Putamen (tissue), 1 donor: ENCODE data around the gene PACSIN2.
A peak's percentile ranks its signal among the peaks of the same experiment; 100 is the strongest.
"Not testable (repeated sequence)": the region's sequence is repeated elsewhere in the genome, so short reads cannot be mapped to it uniquely, and the experiment has no call there.

Experiments used
- DNase-seq: peaks from one replicate; pipeline ENCODE4 v3.0.0-alpha.2; 2016; ENCODE audit warnings: low spot score

PACSIN2 gene

GRCh38 chr22:42992092-42992491 is 22.9 kb downstream of the PACSIN2 start:
- DNase-seq: no peak

DNA sequence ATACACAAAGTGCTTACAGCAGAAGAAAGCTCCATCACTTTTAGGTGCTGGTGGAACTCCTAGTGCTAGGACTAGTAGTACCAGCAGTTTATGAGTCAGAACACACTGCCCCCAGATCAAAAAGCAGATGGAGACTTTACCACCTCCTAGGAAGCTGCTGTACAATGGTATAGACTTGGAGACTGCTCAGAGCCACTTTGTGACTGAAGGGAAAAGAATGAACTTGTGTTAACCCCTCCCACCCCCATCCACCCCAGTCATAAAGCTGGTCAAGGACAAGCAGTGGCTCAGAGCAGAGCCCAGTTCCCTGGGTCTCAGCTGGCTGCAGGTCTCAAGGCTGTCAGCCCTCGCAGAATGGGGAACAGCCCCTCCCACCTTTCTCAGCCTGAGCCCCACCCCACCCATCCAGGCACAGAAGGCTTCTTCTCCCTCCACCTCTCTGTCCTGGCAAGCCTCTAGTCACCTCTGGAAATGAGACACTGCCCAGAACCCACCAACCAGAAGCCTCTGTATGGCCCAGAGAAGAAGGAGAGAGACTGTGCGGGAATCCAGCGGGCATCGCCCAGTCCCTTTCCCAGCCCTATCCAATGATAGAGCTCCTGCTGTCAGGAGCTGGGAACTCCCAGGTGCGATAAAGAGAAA is 23.8 kb downstream of the PACSIN2 start:
- no peak for DNase-seq

GRCh38 chr22:42990131-42990838 is 24.7 kb downstream of the PACSIN2 start:
- no peak for DNase-seq

DNA sequence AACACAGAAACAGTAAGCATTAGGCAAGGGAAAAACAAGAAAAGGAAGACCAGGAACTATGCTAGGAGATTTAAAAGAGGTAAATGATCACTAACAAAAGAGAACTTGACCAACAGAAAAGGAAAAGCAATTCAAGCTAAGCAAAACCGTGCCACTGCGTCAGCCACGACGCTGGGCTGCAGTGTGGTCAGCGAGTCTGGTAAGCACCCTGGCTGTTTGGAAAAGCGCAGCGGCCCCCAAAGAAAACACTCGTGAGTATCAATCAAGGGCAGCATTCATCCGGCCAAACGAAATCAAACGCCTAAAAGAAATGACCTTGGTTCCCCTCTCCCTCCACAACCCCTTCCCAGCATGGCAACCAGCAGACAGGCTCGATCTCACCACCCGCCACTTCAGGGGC is 28.8 kb downstream of the PACSIN2 start:
- no peak for DNase-seq

- DNase-seq: no peak
These were observed 29.4 kb downstream of the PACSIN2 start for GRCh38 chr22:42985531-42985905.

- DNase-seq: no peak
These were observed 30.0 kb downstream of the PACSIN2 start for GRCh38 chr22:42984814-42985530.

DNA sequence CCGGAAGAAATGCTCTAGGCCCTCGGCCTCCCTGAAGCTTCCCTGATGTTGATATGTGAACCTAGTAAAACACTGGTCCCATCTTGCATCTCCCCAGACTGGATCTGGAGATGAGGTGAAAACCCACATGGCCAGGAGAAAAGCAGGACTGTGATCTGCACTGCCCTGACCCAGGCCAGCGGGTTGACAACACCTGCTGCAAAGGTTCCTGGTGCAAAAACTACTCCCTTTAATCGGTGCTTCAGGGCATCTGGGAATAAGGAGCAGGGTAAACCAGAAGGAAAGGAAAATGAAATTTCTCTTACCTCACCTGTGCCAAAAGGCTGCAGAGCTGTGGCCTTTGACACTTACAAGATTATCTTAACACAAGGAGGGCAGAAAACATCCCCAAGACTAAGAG is 30.6 kb downstream of the PACSIN2 start:
- no peak for DNase-seq

GRCh38 chr22:42983470-42983869 is 31.5 kb downstream of the PACSIN2 start:
- no peak for DNase-seq

DNA sequence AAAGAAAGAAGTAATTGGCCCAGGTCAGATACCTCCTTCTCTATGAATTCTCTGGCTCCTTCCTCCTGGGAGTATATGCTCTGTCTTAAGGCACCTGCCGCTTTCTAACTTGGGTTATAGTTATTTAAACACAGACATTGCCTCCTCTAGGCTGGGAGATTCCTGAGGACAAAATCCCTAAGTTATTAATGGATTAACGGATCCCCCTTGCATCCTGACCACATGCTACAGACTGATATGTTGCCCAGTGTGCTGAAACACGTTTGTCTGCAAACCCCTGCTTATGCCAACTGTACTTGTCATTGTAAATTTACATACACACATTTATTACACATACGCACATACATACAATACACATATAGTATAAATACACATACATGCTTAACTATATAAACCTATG is 35.3 kb downstream of the PACSIN2 start:
- no peak for DNase-seq

GRCh38 chr22:42978453-42979103 is 36.4 kb downstream of the PACSIN2 start:
- no peak for DNase-seq

DNA sequence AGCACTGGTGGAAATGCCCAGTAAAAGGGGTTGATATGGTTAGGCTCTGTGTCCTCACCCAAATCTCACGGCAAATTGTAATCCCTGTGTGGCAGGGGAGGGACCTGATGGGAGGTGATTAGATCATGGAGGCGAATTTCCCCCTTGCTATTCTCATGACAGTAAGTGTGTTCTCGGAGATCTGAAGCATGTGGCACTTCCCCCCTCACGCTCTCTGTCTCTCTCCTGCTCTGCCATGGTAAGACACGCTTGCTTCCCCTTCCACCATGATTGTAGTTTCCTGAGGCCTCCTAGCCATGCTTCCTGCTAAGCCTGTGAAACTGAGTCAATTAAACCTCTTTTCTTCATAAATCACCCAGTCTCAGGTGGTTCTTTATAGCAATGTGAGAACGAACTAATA is 37.4 kb downstream of the PACSIN2 start:
- DNase-seq: no peak

- no peak for DNase-seq
These were observed 38.6 kb downstream of the PACSIN2 start for GRCh38 chr22:42976217-42976933.

DNA sequence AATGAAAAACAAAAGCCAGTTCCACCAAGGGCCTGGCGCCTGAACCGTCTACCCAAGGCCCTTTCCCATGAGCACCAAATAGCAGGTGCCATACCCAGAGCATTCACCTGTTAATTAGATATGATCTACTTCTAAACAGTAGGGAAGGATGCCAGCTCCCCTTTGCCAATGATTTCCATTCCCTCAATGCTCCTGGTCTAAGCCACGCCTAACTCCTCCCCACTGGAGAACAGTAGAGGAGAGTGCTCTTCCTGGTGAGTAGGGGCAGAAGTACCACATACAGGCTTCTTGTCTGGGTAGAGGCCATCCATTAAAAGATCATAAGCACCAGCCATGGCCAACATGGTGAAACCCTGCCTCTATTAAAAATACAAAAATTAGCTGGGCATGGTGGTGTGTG is 40.7 kb downstream of the PACSIN2 start:
- no peak for DNase-seq

- no peak for DNase-seq
These were observed 41.4 kb downstream of the PACSIN2 start for GRCh38 chr22:42973536-42973881.

GRCh38 chr22:42972649-42973535 is 42.1 kb downstream of the PACSIN2 start:
- peak; percentile 37 for DNase-seq

DNA sequence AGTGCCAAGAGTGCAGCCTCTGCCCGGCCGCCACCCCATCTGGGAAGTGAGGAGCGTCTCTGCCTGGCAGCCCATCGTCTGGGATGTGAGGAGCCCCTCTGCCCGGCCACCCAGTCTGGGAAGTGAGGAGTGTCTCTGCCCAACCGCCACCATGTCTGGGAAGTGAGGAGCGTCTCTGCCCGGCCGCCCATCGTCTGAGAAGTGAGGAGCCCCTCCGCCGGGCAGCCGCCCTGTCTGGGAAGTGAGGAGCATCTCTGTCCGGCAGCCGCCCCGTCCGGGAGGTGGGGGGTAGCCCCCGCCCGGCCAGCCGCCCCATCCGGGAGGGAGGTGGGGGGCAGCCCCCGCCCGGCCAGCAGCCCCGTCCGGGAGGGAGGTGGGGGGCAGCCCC is 43.5 kb downstream of the PACSIN2 start:
- DNase-seq: not testable (repeated sequence)

GRCh38 chr22:42970029-42970428 is 44.9 kb downstream of the PACSIN2 start:
- no peak for DNase-seq

DNA sequence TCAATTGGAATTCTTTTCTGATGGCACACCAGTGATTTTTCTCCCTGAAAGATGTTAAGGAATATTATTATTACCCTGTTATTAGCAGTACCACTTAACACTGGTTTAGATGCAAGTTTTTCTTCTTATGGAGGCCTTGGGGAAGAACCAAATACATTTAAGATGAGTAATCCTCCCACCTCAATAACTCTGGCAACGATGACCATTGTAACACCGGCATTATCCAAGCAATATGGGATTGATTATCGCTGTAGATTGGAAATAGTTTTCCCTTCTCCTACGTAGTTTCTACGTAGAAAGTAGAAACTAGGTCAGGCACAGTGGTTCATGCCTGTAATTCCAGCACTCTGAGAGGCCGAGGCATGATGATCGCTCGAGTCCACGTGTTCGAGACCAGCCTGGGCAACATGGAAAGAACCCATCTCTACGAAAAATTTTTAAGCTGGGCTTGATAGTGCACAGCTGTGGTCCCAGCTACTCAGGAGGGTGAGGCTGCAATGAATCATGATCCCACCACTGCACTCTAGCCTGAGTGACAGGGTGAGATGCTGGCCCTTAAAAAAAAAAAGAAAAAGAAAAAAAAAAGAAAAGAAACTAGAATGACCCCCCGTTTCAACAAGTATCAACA is 45.5 kb downstream of the PACSIN2 start:
- no peak for DNase-seq

DNA sequence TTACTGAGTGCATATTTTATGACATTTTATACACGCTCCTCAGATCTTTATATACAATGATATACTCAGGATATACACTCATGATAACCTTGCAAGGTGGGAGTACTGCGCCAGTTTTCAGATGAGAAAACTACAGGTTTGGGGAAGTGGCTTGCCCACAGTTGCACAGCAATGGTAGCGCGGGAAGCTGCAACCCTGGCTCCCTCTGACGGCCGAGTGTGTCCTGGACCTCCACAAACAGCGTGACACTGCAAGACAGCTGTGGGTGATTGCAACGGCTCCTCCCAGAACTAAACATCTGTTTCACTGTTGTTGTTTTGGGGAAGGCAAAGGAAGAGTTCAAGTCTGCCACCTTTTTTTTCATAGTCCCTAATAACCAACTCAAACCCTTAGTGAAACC is 47.0 kb downstream of the PACSIN2 start:
- DNase-seq: no peak

GRCh38 chr22:42967005-42967404 is 47.9 kb downstream of the PACSIN2 start:
- DNase-seq: no peak

DNA sequence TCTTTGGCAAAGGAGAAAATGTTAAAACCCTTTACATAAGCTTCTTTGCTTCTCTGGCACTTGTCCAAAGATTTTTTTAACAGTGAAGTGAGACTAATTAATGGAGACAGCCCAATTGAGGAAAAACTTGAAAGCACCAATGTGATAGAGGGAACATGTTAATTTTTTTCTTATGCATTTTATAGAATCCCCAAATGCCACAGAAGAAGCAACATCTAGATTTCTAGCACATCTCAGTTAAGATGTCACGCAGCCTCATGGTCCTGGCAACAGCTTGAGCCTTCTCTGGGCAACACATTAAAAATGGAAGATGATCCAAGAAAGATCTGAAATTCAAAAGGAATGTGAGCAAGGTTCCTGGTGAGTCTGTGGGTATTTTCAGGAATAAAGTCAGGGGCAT is 48.5 kb downstream of the PACSIN2 start:
- DNase-seq: no peak
